HepG2 (cell line): Measurements from ENCODE around the gene CACTIN. TPM values are rescaled to one million over a fixed set of nuclear protein-coding genes. Genes with fewer than 3 reads are reported as not detected.

ENCODE experiments used
- ATAC-seq: fragments of 200-7000 bp; cut with Tn5 transposase; 3 replicates; pipeline ENCODE4 v1.9.1; 2020; ENCODE audit warnings: mild to moderate bottlenecking, moderate library complexity
- BruUV-seq: library from RNA; stranded (reverse); fragments of 400-500 nt; replicated peaks from 2 replicates; lab custom pipeline; 2021; lab: Mats Ljungman, UMichigan
- CTCF ChIA-PET: fragments of 300-600 bp; formaldehyde crosslinking; extraction: SDS; loops from one replicate; lab custom pipeline; 2021; ENCODE audit warnings: low total read pairs, inconsistent platforms, low intra/inter-chr PET ratio; lab: Yijun Ruan, JAX
- POLR2A ChIA-PET: fragments of 350-600 bp; sonication (Branson Sonifier 250); formaldehyde crosslinking; loops from one replicate; lab custom pipeline; 2020; ENCODE audit warnings: antibody characterized with exemption, inconsistent platforms; lab: Yijun Ruan, JAX
- DNase-seq: peaks from one replicate; pipeline ENCODE4 v3.0.0-alpha.2; 2015; ENCODE audit warnings: low spot score
- FAIRE-seq: peaks from 3 replicates; lab custom pipeline; 2011; peaks lifted over from hg19 to GRCh38; lab: Jason Lieb, UNC
- H2AFZ ChIP-seq: one replicate; pipeline ENCODE4 v1.6.1; 2011; ENCODE audit warnings: low read length, inconsistent platforms
- H3K27ac ChIP-seq: fragments of 300-600 bp; 3 replicates; pipeline ENCODE4 v1.8.0; 2011; ENCODE audit warnings: mixed run types, mild to moderate bottlenecking, mixed read lengths, low read length, inconsistent platforms; ENCODE audit not compliant: insufficient read depth; ENCODE audit errors: extremely low read length
- H3K27me3 ChIP-seq, 2 experiments: fragments of 200-600 bp in 1 of 2; 2 replicates in 1 of 2; 3 replicates in 1 of 2; pipeline versions ENCODE4 v1.6.0 to v1.8.0; 2011; ENCODE audit warnings: low read length in 2 of 2, mild to moderate bottlenecking in 2 of 2, moderate library complexity in 2 of 2, inconsistent platforms in 1 of 2; ENCODE audit not compliant: insufficient read depth in 2 of 2, control insufficient read depth in 1 of 2
- H3K36me3 ChIP-seq, 2 experiments: fragments of 200-600 bp in 1 of 2; replicated peaks in 1 of 2; 2 replicates in 1 of 2; 3 replicates in 1 of 2; pipeline versions ENCODE4 v1.5.1 to v1.8.0; 2011; ENCODE audit warnings: low read length in 2 of 2, inconsistent platforms in 1 of 2; ENCODE audit not compliant: insufficient read depth in 2 of 2, control insufficient read depth in 1 of 2
- H3K4me1 ChIP-seq: 2 replicates; pipeline ENCODE4 v1.5.1; 2012; ENCODE audit warnings: low read length, inconsistent platforms; ENCODE audit not compliant: insufficient read depth
- H3K4me2 ChIP-seq: 2 replicates; pipeline ENCODE4 v1.6.0; 2011; ENCODE audit warnings: low read depth, low read length, inconsistent platforms
- H3K4me3 ChIP-seq, 3 experiments: fragments of 200-600 bp in 1 of 3; sonication (generic), shearing (Covaris generic) in 1 of 3; replicated peaks in 1 of 3; 2 replicates each; pipeline ENCODE4 v1.5.1; 2011 to 2016; ENCODE audit warnings: low read length in 3 of 3, inconsistent platforms in 2 of 3, low read depth in 2 of 3, mild to moderate bottlenecking in 2 of 3, control low read depth in 1 of 3, mixed read lengths in 1 of 3; ENCODE audit not compliant: insufficient read depth in 1 of 3
- H3K79me2 ChIP-seq: one replicate; pipeline ENCODE4 v1.6.1; 2011; ENCODE audit warnings: low read length, inconsistent platforms; ENCODE audit not compliant: insufficient read depth
- H3K9ac ChIP-seq: 2 replicates; pipeline ENCODE4 v1.6.0; 2011; ENCODE audit warnings: mild to moderate bottlenecking, low read depth, low read length, inconsistent platforms; ENCODE audit not compliant: insufficient read depth
- H3K9me3 ChIP-seq: 2 replicates; pipeline ENCODE4 v1.5.1; 2012; ENCODE audit warnings: mild to moderate bottlenecking, low read length
- H4K20me1 ChIP-seq: 2 replicates; pipeline ENCODE4 v1.6.0; 2011; ENCODE audit warnings: inconsistent platforms, mild to moderate bottlenecking, low read length, moderate library complexity; ENCODE audit not compliant: insufficient read depth
- ADNP ChIP-seq: sonication (generic); formaldehyde crosslinking; IDR thresholded peaks from 2 replicates; pipeline ENCODE4 v1.4.0; 2020; ENCODE audit warnings: missing genetic modification reagents
- FOXM1 ChIP-seq: sonication (generic); formaldehyde crosslinking; IDR thresholded peaks from 2 replicates; pipeline ENCODE4 v1.5.0; 2020; ENCODE audit warnings: missing genetic modification reagents
- GTF2F1 ChIP-seq: fragments of 150-350 bp; IDR thresholded peaks from 2 replicates; pipeline ENCODE4 v1.6.1; 2014; ENCODE audit warnings: low read length
- PLSCR1 ChIP-seq: sonication (generic); formaldehyde crosslinking; IDR thresholded peaks from 2 replicates; pipeline ENCODE4 v1.5.0; 2020; ENCODE audit warnings: missing genetic modification reagents, mild to moderate bottlenecking, borderline replicate concordance
- RXRA ChIP-seq: sonication (generic); formaldehyde crosslinking; IDR thresholded peaks from 2 replicates; pipeline ENCODE4 v1.5.1; 2020; ENCODE audit warnings: missing genetic modification reagents
- SIN3A ChIP-seq: IDR thresholded peaks from 2 replicates; pipeline ENCODE4 v1.6.1; 2011; ENCODE audit warnings: low read depth, mild to moderate bottlenecking, control low read depth, low read length, borderline replicate concordance
- SP4 ChIP-seq: sonication (generic); formaldehyde crosslinking; IDR thresholded peaks from 2 replicates; pipeline ENCODE4 v1.8.1; 2023; ENCODE audit warnings: mild to moderate bottlenecking, missing genetic modification reagents
- THAP7 ChIP-seq: sonication (generic); formaldehyde crosslinking; IDR thresholded peaks from 2 replicates; pipeline ENCODE4 v1.8.1; 2023; ENCODE audit warnings: mild to moderate bottlenecking, missing genetic modification reagents
- ZBTB33 ChIP-seq: sonication (generic); formaldehyde crosslinking; IDR thresholded peaks from 2 replicates; pipeline ENCODE4 v1.4.0; 2020; ENCODE audit warnings: missing genetic modification reagents
- ZNF121 ChIP-seq: sonication (generic); formaldehyde crosslinking; IDR thresholded peaks from 2 replicates; pipeline ENCODE4 v1.5.0; 2020; ENCODE audit warnings: mild to moderate bottlenecking, missing genetic modification reagents
- ZNF142 ChIP-seq: sonication (generic); formaldehyde crosslinking; IDR thresholded peaks from 2 replicates; pipeline ENCODE4 v1.4.0; 2020; ENCODE audit warnings: missing genetic modification reagents
- ZNF3 ChIP-seq: IDR thresholded peaks from 2 replicates; pipeline ENCODE4 v1.7.0; 2017; ENCODE audit warnings: inconsistent platforms
- ZNF691 ChIP-seq: sonication (generic); formaldehyde crosslinking; IDR thresholded peaks from 2 replicates; pipeline ENCODE4 v1.4.0; 2020; ENCODE audit warnings: missing genetic modification reagents, low read depth, mild to moderate bottlenecking, borderline replicate concordance
- WGBS: methylation state at CpG from one replicate; pipeline ENCODE4 v1.1.6; 2017; ENCODE audit warnings: low lambda C conversion rate; 5-methylcytosine and 5-hydroxymethylcytosine counted together
- in situ Hi-C: cut with HindIII; loops from 2 replicates; pipeline ENCODE4 v1.10.0; 2017; ENCODE audit warnings: low pct_unique_long_range_greater_than_20kb; ENCODE audit not compliant: extremely low pct_ligation_motif_present
- intact Hi-C: fragments of 100-400 bp; cut with micrococcal nuclease; formaldehyde crosslinking; loops from one replicate; pipeline ENCODE4 v1.10.0; 2022; ENCODE audit not compliant: unreplicated experiment
- polyA plus RNA-seq, 8 experiments: library from polyadenylated mRNA; depleted of rRNA in 3 of 8; stranded (reverse) in 7 of 8; unstranded in 1 of 8; fragments of >200 nt; fragmentation: Illumina TruSeq in 4 of 8; extraction: Trizol in 4 of 8; gene quantifications; 2 replicates each; pipeline versions ENCODE4 v1.2.1 to v1.2.3, GENCODE V29; 2011 to 2016; ENCODE audit warnings: low read depth in 4 of 8, missing spikeins in 1 of 8, mixed read lengths in 1 of 8; ENCODE audit not compliant: insufficient read depth in 1 of 8
- total RNA-seq, 5 experiments: library from RNA; depleted of rRNA; stranded (reverse); fragments of >200 nt; fragmentation: Illumina TruSeq; extraction: Trizol; gene quantifications; 2 replicates each; pipeline ENCODE4 v1.2.3, GENCODE V29; 2016; ENCODE audit warnings: low read depth in 1 of 5

CACTIN gene
- total and polyA plus RNA-seq, 2 of the 13 experiments (the other 11 are each of a cell fraction or from before 2014, with no cell fraction given), result 10.0 to 16.6 TPM

GRCh38 chr19:3661284-3662238 lies 35.0 kb upstream of the CACTIN start:
- WGBS, result 86% methylated on average over 18 of the region's 34 CpGs
- no peak overlapping the region for H3K4me2 ChIP-seq
- H3K9me3 ChIP-seq, result no peaks in the 10 kb centered on the region
- no peaks in the 10 kb centered on the region for H3K79me2 ChIP-seq
- no peak overlapping the region for H3K9ac ChIP-seq
- ChIA-PET CTCF (no interaction called here), POLR2A (no interaction called here)
- peaks cover 0 to 23% of the 10 kb centered on the region in 2 experiments; a peak in 4 of 5 replicates for H3K36me3 ChIP-seq
- no peaks in the 10 kb centered on the region for H3K27me3 ChIP-seq
- FAIRE-seq (no peak), DNase-seq (no peak), ATAC-seq (no peak)
- no peak overlapping the region for H3K27ac ChIP-seq
- BruUV-seq, result no TSS peak
- intact Hi-C loops (no loop called here), in situ Hi-C loops (loop anchor here (5.0 kb wide), 1 partner anchor 46 kb away; the partner anchor contains the start of gene TJP3)
- no peaks in the 10 kb centered on the region for H4K20me1 ChIP-seq
- no peaks in the 10 kb centered on the region for H3K4me1 ChIP-seq
- H2AFZ ChIP-seq, result no peak overlapping the region
- no peak overlapping the region for H3K4me3 ChIP-seq
- TF ChIP-seq RXRA (CRISPR knock-in tag) (0 out of 2 replicates have a peak, but pooled peaks have one; percentile 15), ZBTB33 (peak; percentile 92), FOXM1 (CRISPR knock-in tag) (no peak), ZNF142 (CRISPR knock-in tag) (no peak), ZNF691 (CRISPR knock-in tag) (no peak), GTF2F1 (no peak), ZNF121 (no peak), SIN3A (no peak), ZNF3 (CRISPR knock-in tag) (no peak), SP4 (CRISPR knock-in tag) (no peak), ADNP (CRISPR knock-in tag) (0 out of 2 replicates have a peak, but pooled peaks have one; percentile 14), PLSCR1 (CRISPR knock-in tag) (no peak), THAP7 (no peak)
